Lung (tissue), 12 donors: ENCODE data around the gene HIBCH. TPM values are rescaled to one million over a fixed set of nuclear protein-coding genes. Genes with fewer than 3 reads are reported as not detected.

ENCODE experiments used
- ATAC-seq: fragments of 200-7000 bp; cut with Tn5 transposase; one replicate; pipeline ENCODE4 v1.9.1; 2020; ENCODE audit warnings: moderate number of reproducible peaks; ENCODE audit not compliant: insufficient read depth, low FRiP score
- DNase-seq, 3 donors: peaks; one replicate each; pipeline ENCODE4 v3.0.0-alpha.2; 2013 to 2017
- H3K27ac ChIP-seq, 2 donors: one replicate each; pipeline ENCODE4 v1.5.1; 2013; ENCODE audit warnings: mild to moderate bottlenecking in 2 of 2, moderate library complexity in 2 of 2, control low read depth in 1 of 2, inconsistent platforms in 1 of 2, low read depth in 1 of 2, low read length in 1 of 2
- H3K27me3 ChIP-seq, 3 donors: one replicate each; pipeline ENCODE4 v1.5.1; 2013; ENCODE audit warnings: low read length in 2 of 3; ENCODE audit not compliant: control insufficient read depth in 3 of 3, insufficient read depth in 3 of 3
- H3K36me3 ChIP-seq, 4 donors: one replicate each; pipeline ENCODE4 v1.5.1; 2013; ENCODE audit warnings: low read length in 4 of 4, mild to moderate bottlenecking in 1 of 4, moderate library complexity in 1 of 4; ENCODE audit not compliant: control insufficient read depth in 4 of 4, insufficient read depth in 4 of 4
- H3K4me1 ChIP-seq, 5 donors: one replicate each; pipeline ENCODE4 v1.5.1; 2013; ENCODE audit warnings: low read length in 5 of 5, mild to moderate bottlenecking in 2 of 5, moderate library complexity in 1 of 5; ENCODE audit not compliant: control insufficient read depth in 5 of 5, insufficient read depth in 5 of 5
- H3K4me3 ChIP-seq: one replicate; pipeline ENCODE4 v1.5.1; 2013; ENCODE audit warnings: mild to moderate bottlenecking, control low read depth, moderate library complexity
- H3K9ac ChIP-seq, 2 donors: one replicate each; pipeline ENCODE4 v1.5.1; 2013; ENCODE audit warnings: low read length in 2 of 2, control low read depth in 1 of 2; ENCODE audit not compliant: insufficient read depth in 1 of 2
- H3K9me3 ChIP-seq, 4 donors: one replicate each; pipeline ENCODE4 v1.5.1; 2013; ENCODE audit warnings: low read length in 3 of 4, mild to moderate bottlenecking in 1 of 4, moderate library complexity in 1 of 4; ENCODE audit not compliant: control insufficient read depth in 4 of 4, insufficient read depth in 3 of 4
- WGBS, 2 donors: extraction: QIAGEN DNeasy Blood & Tissue Kit; methylation state at CpG; one replicate each; pipeline ENCODE4 v1.1.7; 2013; 5-methylcytosine and 5-hydroxymethylcytosine counted together
- polyA plus RNA-seq, 2 donors: library from polyadenylated mRNA; stranded (reverse); fragments of 200-250 nt; gene quantifications; one replicate each; pipeline ENCODE4 v1.2.1, GENCODE V29; 2013
- total RNA-seq, 2 donors: library from RNA; depleted of rRNA in 1 of 2; stranded (reverse); fragments of >200 nt in 1 of 2; gene quantifications; one replicate each; pipeline ENCODE4 v1.2.1, GENCODE V29; 2014 to 2021
- TF ChIP-seq, protein P1 (sequence below): IDR thresholded peaks from 2 replicates; pipeline ENCODE4 v1.5.1; 2012; ENCODE audit warnings: mild to moderate bottlenecking; ENCODE audit errors: control extremely low read depth, extremely low read depth
- donor health status: control.
- donor health status: control.
- donor health status: Bipolar disorder and iron deficiency.
- donor health status: healthy.
- donor health status: DM: yes; HTN: yes; CAD: no.

The HIBCH gene
- total and polyA plus RNA-seq, 4 donors = 14.2 to 50.0 (median 17.9) TPM

GRCh38 chr2:190169221-190170072, 150.2 kb downstream of the HIBCH start:
- ATAC-seq = no peak
- Histone ChIP-seq H3K9me3 (peaks cover 0 to 3% (median 0%) of the 10 kb centered on the region in 4 donors), H3K9ac (no peak overlapping the region), H3K27me3 (no peaks in the 10 kb centered on the region), H3K36me3 (no peaks in the 10 kb centered on the region), H3K4me1 (peaks cover 0 to 1% (median 0%) of the 10 kb centered on the region in 5 donors), H3K4me3 (no peak overlapping the region), H3K27ac (no peak overlapping the region)
- WGBS, 2 donors = 67 to 73% methylated on average over 5 of the region's 5 CpGs
- DNase-seq = no peak
- TF ChIP-seq, protein P1, sequence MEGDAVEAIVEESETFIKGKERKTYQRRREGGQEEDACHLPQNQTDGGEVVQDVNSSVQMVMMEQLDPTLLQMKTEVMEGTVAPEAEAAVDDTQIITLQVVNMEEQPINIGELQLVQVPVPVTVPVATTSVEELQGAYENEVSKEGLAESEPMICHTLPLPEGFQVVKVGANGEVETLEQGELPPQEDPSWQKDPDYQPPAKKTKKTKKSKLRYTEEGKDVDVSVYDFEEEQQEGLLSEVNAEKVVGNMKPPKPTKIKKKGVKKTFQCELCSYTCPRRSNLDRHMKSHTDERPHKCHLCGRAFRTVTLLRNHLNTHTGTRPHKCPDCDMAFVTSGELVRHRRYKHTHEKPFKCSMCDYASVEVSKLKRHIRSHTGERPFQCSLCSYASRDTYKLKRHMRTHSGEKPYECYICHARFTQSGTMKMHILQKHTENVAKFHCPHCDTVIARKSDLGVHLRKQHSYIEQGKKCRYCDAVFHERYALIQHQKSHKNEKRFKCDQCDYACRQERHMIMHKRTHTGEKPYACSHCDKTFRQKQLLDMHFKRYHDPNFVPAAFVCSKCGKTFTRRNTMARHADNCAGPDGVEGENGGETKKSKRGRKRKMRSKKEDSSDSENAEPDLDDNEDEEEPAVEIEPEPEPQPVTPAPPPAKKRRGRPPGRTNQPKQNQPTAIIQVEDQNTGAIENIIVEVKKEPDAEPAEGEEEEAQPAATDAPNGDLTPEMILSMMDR = no peak

GRCh38 chr2:190167702-190168101, 151.9 kb downstream of the HIBCH start:
- no peaks in the 10 kb centered on the region for H3K27me3 ChIP-seq
- peaks cover 0 to 3% (median 0%) of the 10 kb centered on the region in 4 donors for H3K9me3 ChIP-seq
- DNase-seq (no peak), ATAC-seq (no peak)
- no peak overlapping the region for H3K27ac ChIP-seq
- 95 to 98% methylated on average over 5 of the region's 5 CpGs for WGBS, 2 donors
- no peak overlapping the region for H3K9ac ChIP-seq
- H3K4me3 ChIP-seq = no peak overlapping the region
- TF ChIP-seq, protein P1 = no peak
- no peaks in the 10 kb centered on the region for H3K36me3 ChIP-seq
- H3K4me1 ChIP-seq = peaks cover 0 to 1% (median 0%) of the 10 kb centered on the region in 5 donors

DNA sequence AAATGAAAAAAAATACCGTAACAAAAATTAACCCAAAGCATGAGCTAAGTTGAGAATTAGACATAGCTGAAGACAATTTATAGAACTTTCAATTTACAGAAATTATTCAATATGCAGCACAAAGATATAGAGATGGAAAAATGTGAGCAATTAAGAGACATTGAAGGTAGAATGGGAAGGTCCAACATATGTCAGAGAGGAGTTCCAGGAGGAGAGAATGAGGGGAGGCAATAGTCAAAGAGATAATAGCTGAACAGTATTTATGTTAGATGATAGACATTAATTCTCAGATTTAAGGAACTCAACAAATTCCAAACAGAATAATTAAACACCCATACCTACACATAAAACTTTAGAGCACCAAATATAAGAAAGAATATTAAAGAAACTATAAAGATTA, 154.1 kb downstream of the HIBCH start:
- no peaks in the 10 kb centered on the region for H3K36me3 ChIP-seq
- no peak for DNase-seq
- no peaks in the 10 kb centered on the region for H3K27me3 ChIP-seq
- TF ChIP-seq, protein P1 = no peak
- no peak overlapping the region for H3K27ac ChIP-seq
- 95 to 98% methylated on average over 1 of the region's 1 CpG for WGBS, 2 donors
- H3K9me3 ChIP-seq = peaks cover 0 to 3% (median 0%) of the 10 kb centered on the region in 4 donors
- peaks cover 0 to 1% (median 0%) of the 10 kb centered on the region in 5 donors for H3K4me1 ChIP-seq
- H3K4me3 ChIP-seq = no peak overlapping the region
- H3K9ac ChIP-seq = no peak overlapping the region
- no peak for ATAC-seq
